Stimulated activated CD4-positive, alpha-beta T cell treated with anti-CD3 and anti-CD28 coated beads, Interleukin-1b, Interleukin-23, amount 100 ng/mL, for 24 hours (primary cell): ENCODE data around the gene SLX4.

Experiments used
- DNase-seq, 4 experiments: peaks; one replicate each; pipeline ENCODE4 v3.0.0-alpha.2; 2020; ENCODE audit warnings: low read depth in 4 of 4, low spot score in 1 of 4

SLX4 gene

GRCh38 chr16:3561626-3562025 lies 49.8 kb downstream of the SLX4 start:
- no peak for DNase-seq

GRCh38 chr16:3554351-3554928 lies 57.0 kb downstream of the SLX4 start:
- no peak for DNase-seq

- no peak for DNase-seq
These were observed 58.1 kb downstream of the SLX4 start for GRCh38 chr16:3553138-3553923.

DNA sequence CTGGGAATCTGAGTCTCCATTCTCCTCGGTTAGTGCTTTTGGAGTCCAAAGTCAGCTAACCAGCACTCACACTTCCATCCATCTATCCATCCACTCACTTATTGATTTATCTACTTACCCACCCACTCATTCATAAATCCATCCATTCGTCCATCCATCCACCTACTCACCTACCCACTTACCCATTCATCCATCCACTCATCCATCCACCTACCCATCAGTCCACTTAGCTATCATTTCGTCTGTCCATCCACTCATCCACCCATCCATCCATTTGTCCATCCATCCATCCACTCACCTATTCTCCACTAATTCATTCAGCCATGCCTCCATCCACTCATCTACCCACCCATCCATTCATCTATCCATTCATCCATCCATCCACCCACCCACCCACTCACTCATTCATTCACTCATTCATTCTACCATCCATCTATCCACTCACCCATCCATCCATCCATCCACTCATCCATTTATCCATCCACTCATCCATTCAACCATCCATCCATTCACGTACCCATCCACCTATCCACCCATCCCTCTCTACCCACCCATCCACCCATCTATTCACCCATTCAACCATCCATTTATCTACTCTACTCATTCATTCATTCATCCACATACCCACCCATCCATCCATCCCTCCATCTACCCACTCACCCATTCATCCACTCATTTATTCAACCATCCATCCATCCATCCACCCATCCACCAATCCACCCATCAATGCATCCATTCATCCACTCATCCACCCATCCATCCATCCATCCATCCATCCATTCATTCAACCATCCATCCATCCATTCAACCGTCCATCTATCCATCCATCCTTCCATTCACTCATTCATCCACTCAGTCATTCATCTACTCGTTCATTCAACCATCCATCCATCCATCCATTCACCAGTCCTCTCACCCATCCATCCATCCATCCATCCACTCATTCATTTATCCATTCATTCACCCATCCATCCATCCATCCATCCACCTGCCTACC lies 60.3 kb downstream of the SLX4 start:
- no peak for DNase-seq

- no peak for DNase-seq
These were observed 61.5 kb downstream of the SLX4 start for GRCh38 chr16:3549906-3550305.

DNA sequence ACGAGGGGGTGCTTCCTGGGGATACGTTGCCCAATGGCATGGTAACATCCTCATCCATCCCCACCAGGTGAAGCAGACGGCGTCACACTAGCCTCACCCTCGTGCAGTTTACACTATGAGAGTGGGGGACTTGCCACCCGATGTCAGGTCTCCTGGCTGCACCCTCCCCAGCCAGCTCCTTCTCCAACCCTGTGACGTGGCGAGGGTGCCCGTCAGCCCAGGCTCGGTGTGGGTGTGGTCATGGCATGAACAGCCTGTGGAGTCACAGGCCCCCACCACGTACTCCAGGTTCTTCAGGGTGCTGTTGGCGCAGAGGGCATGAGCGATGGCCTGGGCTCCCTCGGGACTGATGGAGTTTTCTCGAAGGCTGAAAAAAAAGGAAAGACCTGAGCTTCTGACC lies 62.5 kb downstream of the SLX4 start:
- DNase-seq = no peak

GRCh38 chr16:3548445-3548844 lies 63.0 kb downstream of the SLX4 start:
- no peak for DNase-seq

- DNase-seq = no peak
These were observed 64.3 kb downstream of the SLX4 start for GRCh38 chr16:3546986-3547682.

GRCh38 chr16:3542601-3543373 lies 68.6 kb downstream of the SLX4 start:
- no peak for DNase-seq

GRCh38 chr16:3541527-3542155 lies 69.8 kb downstream of the SLX4 start:
- DNase-seq = no peak

DNA sequence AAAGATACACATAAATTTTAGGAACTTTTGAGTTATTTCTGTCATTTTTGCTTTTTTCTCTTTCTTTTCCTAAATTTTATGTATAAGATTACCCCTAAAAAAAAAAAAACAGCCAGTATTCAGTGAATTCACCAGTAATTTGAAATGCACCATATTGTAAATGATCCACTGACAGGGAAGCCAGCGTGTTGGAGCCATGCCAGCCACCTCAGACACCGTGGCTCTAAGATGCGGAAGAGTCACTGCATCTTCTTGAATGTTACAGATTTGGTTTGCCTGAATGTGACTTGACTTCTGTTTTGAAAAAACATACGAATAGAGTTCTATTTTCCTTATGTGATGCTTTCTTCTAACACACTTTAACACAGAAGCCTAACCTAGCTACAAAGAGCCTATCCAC lies 73.2 kb downstream of the SLX4 start:
- DNase-seq = no peak

- DNase-seq = no peak
These were observed 74.6 kb downstream of the SLX4 start for GRCh38 chr16:3536851-3537250.

GRCh38 chr16:3536271-3536731 lies 75.1 kb downstream of the SLX4 start:
- DNase-seq = no peak

DNA sequence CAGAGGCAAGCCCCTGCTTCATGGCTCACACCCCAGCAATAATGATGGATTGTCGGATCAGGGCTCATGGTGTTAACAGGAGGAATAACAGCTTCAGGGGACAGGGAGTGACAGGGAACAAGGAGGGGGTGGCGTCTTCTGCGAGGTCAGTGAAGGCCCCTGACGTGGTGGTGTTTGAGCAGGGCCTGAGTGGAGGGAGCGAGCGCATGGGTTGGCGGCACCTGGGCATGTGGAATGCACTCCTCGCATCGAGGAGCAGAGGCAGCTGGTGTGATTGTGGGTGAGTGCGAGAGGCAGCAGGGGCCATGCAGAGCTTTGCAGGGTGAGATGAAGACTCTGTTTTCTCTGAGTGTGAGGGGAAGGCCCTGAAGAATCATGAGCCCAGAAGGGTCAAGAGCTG lies 77.3 kb downstream of the SLX4 start:
- DNase-seq = no peak

DNA sequence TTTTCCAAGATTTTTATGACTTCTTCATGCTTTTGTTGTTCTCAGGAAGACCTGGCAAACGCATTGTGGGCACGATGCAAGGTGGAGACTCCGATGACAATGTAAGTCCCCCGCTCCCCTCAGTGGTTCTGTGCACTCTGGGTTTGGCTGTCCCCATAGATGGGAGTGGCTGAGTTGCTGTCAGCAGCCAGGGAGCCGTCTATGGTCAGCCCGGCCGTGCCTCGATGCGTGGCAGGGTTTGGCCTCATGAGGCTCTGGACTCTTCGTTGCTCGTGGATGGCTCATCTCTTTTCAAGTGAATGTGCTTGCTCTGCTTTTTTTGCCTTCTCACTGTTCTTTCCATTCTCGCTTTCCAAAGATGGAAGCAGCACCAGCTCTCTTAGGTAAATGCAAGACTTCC lies 78.7 kb downstream of the SLX4 start:
- DNase-seq = no peak
